ENCODE measurements around the gene GFER. TPM values are rescaled to one million over a fixed set of nuclear protein-coding genes. Genes with fewer than 3 reads are reported as not detected.
A peak's percentile ranks its signal among the peaks of the same experiment; 100 is the strongest.

Gene GFER
- total and polyA plus RNA-seq, 4 donors = 7.4 to 63.5 (median 25.6) TPM

GRCh38 chr16:2022723-2023091 lies 38.7 kb downstream of the GFER start:
- Histone ChIP-seq H3K27ac (ENCODE audit: low read depth in 1 of 2, low read length in 1 of 2) (no peak overlapping the region), H3K9ac (ENCODE audit: insufficient read depth in 1 of 2, low read length in 2 of 2) (peak overlapping the region in 1 of 2 donors; percentile 79), H3K36me3 (ENCODE audit: control insufficient read depth in 4 of 4, insufficient read depth in 4 of 4, low read length in 4 of 4) (no peaks in the 10 kb centered on the region), H3K9me3 (ENCODE audit: control insufficient read depth in 4 of 4, insufficient read depth in 3 of 4, low read length in 3 of 4) (no peaks in the 10 kb centered on the region), H3K27me3 (ENCODE audit: control insufficient read depth in 3 of 3, insufficient read depth in 3 of 3, low read length in 2 of 3) (peaks cover 4 to 7% (median 4%) of the 10 kb centered on the region in 3 donors), H3K4me3 (no peak overlapping the region), H3K4me1 (ENCODE audit: control insufficient read depth in 5 of 5, insufficient read depth in 5 of 5, low read length in 5 of 5) (peaks cover 0 to 36% (median 13%) of the 10 kb centered on the region in 5 donors)
- ATAC-seq (ENCODE audit: insufficient read depth, low FRiP score) = no peak
- 2 to 3% methylated on average over 13 to 14 of the region's 14 CpGs for WGBS, 2 donors
- TF ChIP-seq CTCF (IDR thresholded peaks at IDR 0.05; ENCODE audit: control extremely low read depth, extremely low read depth) = no peak
- DNase-seq = peak in 2 of 3 donors; percentile 72 to 75

- Histone ChIP-seq H3K4me1 (ENCODE audit: control insufficient read depth in 5 of 5, insufficient read depth in 5 of 5, low read length in 5 of 5) (peaks cover 0 to 43% (median 17%) of the 10 kb centered on the region in 5 donors), H3K27ac (ENCODE audit: low read depth in 1 of 2, low read length in 1 of 2) (peak overlapping the region; percentile 56 to 82), H3K9ac (ENCODE audit: insufficient read depth in 1 of 2, low read length in 2 of 2) (peak overlapping the region in 1 of 2 donors; percentile 79), H3K36me3 (ENCODE audit: control insufficient read depth in 4 of 4, insufficient read depth in 4 of 4, low read length in 4 of 4) (no peaks in the 10 kb centered on the region), H3K4me3 (no peak overlapping the region), H3K27me3 (ENCODE audit: control insufficient read depth in 3 of 3, insufficient read depth in 3 of 3, low read length in 2 of 3) (peaks cover 4 to 7% (median 4%) of the 10 kb centered on the region in 3 donors), H3K9me3 (ENCODE audit: control insufficient read depth in 4 of 4, insufficient read depth in 3 of 4, low read length in 3 of 4) (no peaks in the 10 kb centered on the region)
- TF ChIP-seq CTCF (IDR thresholded peaks at IDR 0.05; ENCODE audit: control extremely low read depth, extremely low read depth) = peak; percentile 99
- DNase-seq (peak; percentile 94 to 96 (median 96)), ATAC-seq (ENCODE audit: insufficient read depth, low FRiP score) (peak; percentile 93)
- 10 to 17% methylated on average over 44 to 53 of the region's 53 CpGs for WGBS, 2 donors
Observed at GRCh38 chr16:2023092-2024031, 39.4 kb downstream of the GFER start.

- peaks cover 4 to 7% (median 4%) of the 10 kb centered on the region in 3 donors for H3K27me3 ChIP-seq (ENCODE audit: control insufficient read depth in 3 of 3, insufficient read depth in 3 of 3, low read length in 2 of 3)
- no peak for DNase-seq
- H3K4me3 ChIP-seq = peak overlapping the region; percentile 2
- H3K4me1 ChIP-seq (ENCODE audit: control insufficient read depth in 5 of 5, insufficient read depth in 5 of 5, low read length in 5 of 5) = peaks cover 0 to 50% (median 22%) of the 10 kb centered on the region in 5 donors
- 73 to 81% methylated on average over 12 of the region's 12 CpGs for WGBS, 2 donors
- no peak for ATAC-seq (ENCODE audit: insufficient read depth, low FRiP score)
- peaks cover 0 to 1% (median 0%) of the 10 kb centered on the region in 4 donors for H3K36me3 ChIP-seq (ENCODE audit: control insufficient read depth in 4 of 4, insufficient read depth in 4 of 4, low read length in 4 of 4)
- peak overlapping the region; percentile 56 to 82 for H3K27ac ChIP-seq (ENCODE audit: low read depth in 1 of 2, low read length in 1 of 2)
- no peak overlapping the region for H3K9ac ChIP-seq (ENCODE audit: insufficient read depth in 1 of 2, low read length in 2 of 2)
- TF ChIP-seq CTCF (IDR thresholded peaks at IDR 0.05; ENCODE audit: control extremely low read depth, extremely low read depth) = no peak
- no peaks in the 10 kb centered on the region for H3K9me3 ChIP-seq (ENCODE audit: control insufficient read depth in 4 of 4, insufficient read depth in 3 of 4, low read length in 3 of 4)
Observed at GRCh38 chr16:2024032-2024420, 40.0 kb downstream of the GFER start.
